ENCODE results near the gene EEF1E1.

Gene EEF1E1

DNA sequence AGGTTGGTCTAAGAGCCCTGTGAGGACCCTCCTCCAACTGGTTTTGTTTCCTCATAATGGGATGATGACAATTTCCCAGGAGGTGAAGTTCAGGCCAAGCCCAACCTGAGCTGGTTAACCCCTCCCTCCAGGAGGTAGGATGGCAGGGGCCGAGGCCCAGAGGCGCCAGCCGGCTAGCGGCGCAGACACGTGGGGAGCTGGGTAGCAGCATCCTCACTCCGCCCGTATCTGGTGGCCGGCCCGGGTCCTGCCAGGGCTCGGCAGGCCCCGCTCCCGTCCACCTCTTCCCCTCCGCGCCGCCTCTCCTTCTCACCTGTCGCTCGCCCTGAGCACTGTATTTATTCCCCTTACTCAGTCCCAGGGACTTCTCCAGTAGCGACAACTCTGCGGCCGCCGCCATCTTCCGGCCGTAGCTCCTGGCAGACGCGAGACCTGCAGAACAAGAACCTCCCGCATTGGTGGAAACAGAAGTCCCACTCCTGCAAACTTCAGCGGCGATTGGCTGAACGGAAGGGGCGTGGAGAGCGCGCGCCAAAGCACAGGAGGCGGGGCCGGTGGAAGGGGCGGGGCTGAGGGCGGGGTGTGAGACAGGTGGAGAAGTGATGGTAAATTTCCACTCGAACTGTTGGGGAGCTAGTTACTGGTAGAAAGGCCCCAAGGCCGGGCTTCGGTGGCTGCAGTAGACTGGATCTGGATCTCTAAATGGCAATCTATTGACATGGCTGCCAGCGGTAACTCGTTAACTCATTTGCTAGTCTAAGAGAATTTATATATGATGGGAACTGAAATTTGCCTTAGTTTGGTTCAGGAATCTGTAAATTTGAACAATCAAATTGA is at the start of gene EEF1E1 (continued):
- TF ChIP-seq PRDM4 (tag by site-specific recombination; IDR thresholded peaks at IDR 0.05) (no peak), ZNF561 (tag by site-specific recombination; IDR thresholded peaks at IDR 0.05; ENCODE audit: borderline replicate concordance) (peak; percentile 65), ZNF837 (tag by site-specific recombination; IDR thresholded peaks at IDR 0.05) (no peak), ZNF624 (tag by site-specific recombination; IDR thresholded peaks at IDR 0.05) (no peak), ZBTB8A (tag by site-specific recombination; IDR thresholded peaks at IDR 0.05) (no peak), ZNF645 (tag by site-specific recombination; IDR thresholded peaks at IDR 0.05) (no peak), KLF7 (tag by site-specific recombination; IDR thresholded peaks at IDR 0.05; ENCODE audit: borderline replicate concordance) (peak; percentile 79; the same call in 1 of the 2 replicates), MYNN (tag by site-specific recombination; IDR thresholded peaks at IDR 0.05; ENCODE audit: borderline replicate concordance) (no peak; the same call in 1 of the 2 replicates), HOXC10 (CRISPR knock-in tag; IDR thresholded peaks at IDR 0.05) (no peak), MEIS1 (CRISPR knock-in tag; IDR thresholded peaks at IDR 0.05; ENCODE audit: borderline replicate concordance) (no peak), SETDB1 (IDR thresholded peaks at IDR 0.05; ENCODE audit: insufficient read length, low read length) (no peak), ZNF292 (tag by site-specific recombination; IDR thresholded peaks at IDR 0.05; ENCODE audit: borderline replicate concordance, low read depth) (no peak), ZBTB48 (tag by site-specific recombination; IDR thresholded peaks at IDR 0.05) (peak; percentile 86), ZNF785 (tag by site-specific recombination; IDR thresholded peaks at IDR 0.05) (no peak), REPIN1 (tag by site-specific recombination; IDR thresholded peaks at IDR 0.05; ENCODE audit: low read depth) (no peak), ZNF311 (tag by site-specific recombination; IDR thresholded peaks at IDR 0.05; ENCODE audit: borderline replicate concordance) (no peak), TSHZ1 (tag by site-specific recombination; IDR thresholded peaks at IDR 0.05; ENCODE audit: borderline replicate concordance) (no peak), ZBTB17 (tag by site-specific recombination; IDR thresholded peaks at IDR 0.05) (peak; percentile 92), ZNF670 (tag by site-specific recombination; IDR thresholded peaks at IDR 0.05; ENCODE audit: low read depth) (no peak), ZNF10 (tag by site-specific recombination; IDR thresholded peaks at IDR 0.05) (0 out of 2 replicates have a peak, but pooled peaks have one; percentile 26), ZBTB6 (tag by site-specific recombination; IDR thresholded peaks at IDR 0.05) (no peak), ZNF560 (tag by site-specific recombination; IDR thresholded peaks at IDR 0.05; ENCODE audit: borderline replicate concordance) (no peak), HOXD13 (CRISPR knock-in tag; IDR thresholded peaks at IDR 0.05; ENCODE audit: borderline replicate concordance) (no peak), ZNF558 (tag by site-specific recombination; IDR thresholded peaks at IDR 0.05) (no peak), ZNF596 (tag by site-specific recombination; IDR thresholded peaks at IDR 0.05) (no peak), ZNF221 (tag by site-specific recombination; IDR thresholded peaks at IDR 0.05; ENCODE audit: borderline replicate concordance) (no peak), WT1 (tag by site-specific recombination; IDR thresholded peaks at IDR 0.05) (peak; percentile 59; the same call in 1 of the 2 replicates)
- TF ChIP-seq, protein P1, sequence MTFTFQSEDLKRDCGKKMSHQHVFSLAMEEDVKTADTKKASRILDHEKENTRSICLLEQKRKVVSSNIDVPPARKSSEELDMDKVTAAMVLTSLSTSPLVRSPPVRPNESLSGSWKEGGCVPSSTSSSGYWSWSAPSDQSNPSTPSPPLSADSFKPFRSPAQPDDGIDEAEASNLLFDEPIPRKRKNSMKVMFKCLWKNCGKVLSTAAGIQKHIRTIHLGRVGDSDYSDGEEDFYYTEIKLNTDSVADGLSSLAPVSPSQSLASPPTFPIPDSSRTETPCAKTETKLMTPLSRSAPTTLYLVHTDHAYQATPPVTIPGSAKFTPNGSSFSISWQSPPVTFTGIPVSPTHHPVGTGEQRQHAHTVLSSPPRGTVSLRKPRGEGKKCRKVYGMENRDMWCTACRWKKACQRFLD (tag by site-specific recombination; IDR thresholded peaks at IDR 0.05) = peak; percentile 94
- TF ChIP-seq, protein P2, sequence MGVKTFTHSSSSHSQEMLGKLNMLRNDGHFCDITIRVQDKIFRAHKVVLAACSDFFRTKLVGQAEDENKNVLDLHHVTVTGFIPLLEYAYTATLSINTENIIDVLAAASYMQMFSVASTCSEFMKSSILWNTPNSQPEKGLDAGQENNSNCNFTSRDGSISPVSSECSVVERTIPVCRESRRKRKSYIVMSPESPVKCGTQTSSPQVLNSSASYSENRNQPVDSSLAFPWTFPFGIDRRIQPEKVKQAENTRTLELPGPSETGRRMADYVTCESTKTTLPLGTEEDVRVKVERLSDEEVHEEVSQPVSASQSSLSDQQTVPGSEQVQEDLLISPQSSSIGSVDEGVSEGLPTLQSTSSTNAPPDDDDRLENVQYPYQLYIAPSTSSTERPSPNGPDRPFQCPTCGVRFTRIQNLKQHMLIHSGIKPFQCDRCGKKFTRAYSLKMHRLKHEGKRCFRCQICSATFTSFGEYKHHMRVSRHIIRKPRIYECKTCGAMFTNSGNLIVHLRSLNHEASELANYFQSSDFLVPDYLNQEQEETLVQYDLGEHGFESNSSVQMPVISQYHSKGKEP (tag by site-specific recombination; IDR thresholded peaks at IDR 0.05) = no peak
